Measurements from ENCODE around the gene SH2D6.
"Not testable (repeated sequence)": the region's sequence is repeated elsewhere in the genome, so short reads cannot be mapped to it uniquely, and the experiment has no call there.

Gene SH2D6

GRCh38 chr2:85398426-85399182 lies 19.9 kb upstream of the SH2D6 start:
- DNase-seq (ENCODE audit: low read depth, low spot score): no peak

- no peak for DNase-seq (ENCODE audit: low read depth, low spot score)
Measured at GRCh38 chr2:85399183-85399455, 19.4 kb upstream of the SH2D6 start.

DNA sequence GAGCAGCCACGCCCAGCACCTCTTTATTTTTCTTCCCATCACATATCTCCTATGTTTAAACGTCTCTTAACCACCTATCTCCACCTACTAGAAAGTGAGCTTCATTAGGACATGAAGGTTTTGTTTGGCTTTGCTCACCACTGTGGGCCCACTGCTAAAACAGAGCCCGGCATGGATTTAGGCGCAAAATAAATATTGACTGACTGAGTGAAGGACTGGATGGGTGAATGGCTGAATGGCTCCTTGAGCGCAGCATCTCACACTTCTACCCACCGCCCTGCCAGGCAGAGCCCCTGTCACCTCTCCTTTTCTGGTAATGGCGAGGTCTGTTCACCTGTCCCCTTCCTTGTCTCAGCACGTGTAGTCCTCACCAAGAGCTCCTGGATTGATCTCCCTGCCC lies 18.5 kb upstream of the SH2D6 start:
- DNase-seq (ENCODE audit: low read depth, low spot score): no peak

GRCh38 chr2:85400541-85401463 lies 17.7 kb upstream of the SH2D6 start:
- DNase-seq (ENCODE audit: low read depth, low spot score): no peak

DNA sequence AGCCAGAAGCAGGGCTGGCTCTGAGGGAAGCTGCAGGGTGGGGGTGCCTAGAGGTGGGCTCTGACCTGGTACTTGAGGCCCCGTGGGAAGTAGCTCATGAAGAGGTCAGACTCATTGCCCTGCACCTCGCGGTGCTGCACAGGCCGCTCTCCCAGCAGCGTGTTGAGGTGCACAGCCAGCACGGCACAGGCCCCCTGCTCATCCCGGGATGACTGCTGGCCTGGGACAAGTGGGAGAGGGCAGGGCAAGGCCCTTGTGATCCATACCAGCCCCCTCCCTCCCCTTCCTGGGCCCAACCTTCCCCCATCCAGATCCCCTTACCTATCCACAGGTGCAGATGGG lies 17.1 kb upstream of the SH2D6 start:
- no peak for DNase-seq (ENCODE audit: low read depth, low spot score)

DNA sequence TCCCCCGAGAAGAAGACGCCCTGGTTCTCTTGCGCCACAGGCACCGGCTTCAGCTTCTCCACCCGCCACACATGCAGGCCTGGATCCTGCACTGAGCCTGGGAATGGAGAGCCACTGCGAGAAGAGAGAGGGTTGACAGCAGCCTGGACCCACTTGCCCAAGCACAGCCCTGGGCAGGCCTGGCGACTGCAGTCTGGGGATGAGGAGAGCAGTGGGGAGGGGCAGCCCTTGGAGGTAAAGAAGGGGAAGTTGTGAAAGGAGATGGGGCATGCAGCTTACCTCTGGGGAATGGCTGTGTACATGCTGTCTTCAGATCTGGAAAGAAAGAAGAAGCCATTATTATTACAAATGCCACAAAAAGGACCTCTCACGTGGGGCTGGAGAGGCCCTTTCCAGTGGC lies 16.7 kb upstream of the SH2D6 start:
- DNase-seq (ENCODE audit: low read depth, low spot score): no peak

DNA sequence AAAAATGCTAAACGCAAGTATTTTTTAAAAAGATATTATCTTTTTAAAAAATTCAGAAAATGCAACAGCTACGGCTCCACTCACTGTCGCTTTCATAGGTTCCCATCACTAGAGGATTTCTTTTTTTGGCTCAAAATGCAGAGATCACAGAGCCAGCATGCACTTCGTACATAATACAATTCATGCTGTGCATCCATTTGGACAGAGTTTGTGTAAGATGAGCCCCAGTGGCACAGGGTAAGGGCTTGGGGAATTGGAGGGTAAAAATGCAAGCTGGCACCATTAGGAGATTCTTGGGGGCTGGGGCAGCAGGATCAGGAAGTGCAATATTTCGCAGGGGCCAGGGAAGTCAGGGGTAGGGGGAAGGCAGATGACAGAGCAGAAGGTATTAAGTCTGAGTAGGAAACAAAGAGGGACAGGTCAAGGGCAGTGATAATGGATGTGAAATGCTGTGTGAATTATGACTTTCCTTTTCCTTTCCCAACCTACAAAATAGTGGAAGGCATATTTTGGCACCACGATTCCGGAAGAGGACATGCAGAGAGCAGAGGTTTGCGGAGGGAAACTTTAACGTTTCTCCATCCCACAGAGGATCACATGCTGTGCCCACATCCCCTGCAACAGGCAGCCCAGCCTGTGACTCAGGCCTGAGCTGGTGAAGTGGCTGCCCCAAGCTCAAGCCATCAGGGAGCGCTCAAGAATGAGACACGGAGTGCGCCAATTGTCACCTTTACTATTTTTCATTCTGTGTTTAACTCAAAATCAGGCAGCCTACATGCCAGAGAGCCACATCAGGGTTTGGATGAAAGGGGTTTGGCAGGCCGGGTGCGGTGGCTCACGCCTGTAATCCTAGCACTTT lies 13.1 kb upstream of the SH2D6 start:
- DNase-seq (ENCODE audit: low read depth, low spot score): peak; percentile 30

DNA sequence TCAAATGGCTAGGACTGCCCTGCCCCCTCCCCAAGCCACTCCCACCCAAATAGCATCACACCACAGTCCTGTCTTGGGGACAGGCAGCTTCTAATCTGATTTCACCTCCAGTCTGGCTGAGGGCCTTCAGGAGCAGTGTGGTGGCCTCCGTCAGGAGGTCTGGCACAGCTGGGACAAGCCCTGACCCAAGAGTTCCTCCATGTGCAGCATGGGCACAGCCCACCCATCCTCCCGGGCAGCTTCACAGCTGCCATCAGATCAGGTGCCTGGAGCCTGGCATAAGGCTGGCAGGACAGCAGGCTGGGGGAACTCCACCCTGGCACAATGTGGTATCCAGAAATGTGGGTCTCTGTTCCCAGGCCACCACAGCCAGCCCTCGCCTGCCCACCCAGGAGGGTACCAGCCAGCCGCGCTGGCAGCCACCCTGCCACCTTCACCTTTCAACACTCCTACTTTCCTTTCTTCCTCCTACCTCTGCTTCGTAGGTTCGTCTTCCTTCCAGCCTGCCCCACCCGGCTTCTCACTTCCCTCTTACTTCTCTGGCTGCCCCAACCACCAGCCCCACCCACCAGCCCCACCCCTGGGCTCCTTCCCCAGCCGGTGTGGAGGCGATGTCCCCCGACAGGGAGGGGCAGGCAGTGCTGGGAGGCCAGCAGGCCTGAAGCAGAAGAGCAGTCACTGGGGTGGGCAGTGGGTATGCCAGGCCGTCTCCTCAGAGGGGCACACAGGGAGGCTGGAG lies 8.5 kb upstream of the SH2D6 start, which contains the start of gene CAPG:
Gene CAPG (minus strand): TSS at position 522 of the 739 bp plus-strand sequence. CDS start 8,221 bp downstream, outside the sequence.
- DNase-seq (ENCODE audit: low read depth, low spot score): no peak

- DNase-seq (ENCODE audit: low read depth, low spot score): no peak
Measured at GRCh38 chr2:85410584-85411404, 7.7 kb upstream of the SH2D6 start.

- no peak for DNase-seq (ENCODE audit: low read depth, low spot score)
Measured at GRCh38 chr2:85411405-85411748, 7.1 kb upstream of the SH2D6 start.

- DNase-seq (ENCODE audit: low read depth, low spot score): no peak
Measured at GRCh38 chr2:85413592-85414420, 4.7 kb upstream of the SH2D6 start.

DNA sequence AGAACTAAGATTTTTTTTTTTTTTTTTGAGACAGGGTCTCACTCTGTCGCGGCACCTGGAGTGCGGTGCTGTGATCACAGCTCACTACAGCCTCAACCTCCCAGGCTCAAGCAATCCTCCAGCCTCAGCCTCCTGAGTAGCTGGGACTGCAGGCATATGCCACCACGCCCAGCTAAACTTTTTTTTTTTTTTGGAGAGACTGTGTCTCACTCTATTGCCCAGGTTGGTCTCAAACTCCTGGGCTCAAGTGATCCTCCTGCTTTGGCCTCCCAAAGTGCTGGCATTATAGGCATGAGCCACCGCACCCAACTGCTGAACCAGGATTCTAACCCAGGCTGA lies 4.1 kb upstream of the SH2D6 start:
- DNase-seq (ENCODE audit: low read depth, low spot score): not testable (repeated sequence)

GRCh38 chr2:85414761-85415553 lies 3.6 kb upstream of the SH2D6 start:
- DNase-seq (ENCODE audit: low read depth, low spot score): no peak

GRCh38 chr2:85415980-85416650 lies 2.4 kb upstream of the SH2D6 start:
- DNase-seq (ENCODE audit: low read depth, low spot score): no peak

DNA sequence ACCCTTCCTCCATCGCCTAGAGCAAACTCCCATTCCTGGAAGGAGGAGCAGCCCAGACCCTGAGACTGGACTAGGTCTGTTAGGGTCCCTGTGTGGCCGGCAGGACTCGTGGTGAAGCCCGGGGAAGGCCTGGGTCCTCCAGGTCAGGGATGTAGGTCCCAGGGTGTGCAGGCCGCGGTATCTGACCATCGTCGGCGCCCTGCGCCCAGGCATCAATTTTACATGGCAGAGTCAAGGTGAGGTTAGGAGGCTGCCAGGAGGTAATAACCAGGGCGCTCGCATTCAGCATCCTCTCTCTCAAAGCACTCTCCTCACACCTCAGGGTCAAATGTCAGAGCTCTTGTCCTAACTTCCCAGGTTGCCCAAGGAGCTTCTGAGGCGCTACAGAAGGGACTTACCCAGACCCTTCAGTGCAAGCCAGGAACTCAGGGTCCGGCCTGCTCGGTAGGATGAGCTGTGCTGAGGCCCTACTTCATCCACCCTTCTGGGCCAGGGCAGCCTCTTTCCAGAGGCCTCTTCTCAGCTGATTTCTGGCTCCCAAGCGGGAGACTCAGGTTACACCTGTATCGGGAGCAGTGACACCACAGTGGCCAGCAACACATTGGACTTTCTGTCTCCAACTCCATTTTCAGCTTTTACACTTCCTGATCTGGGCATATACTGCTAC lies 628 bp downstream of the SH2D6 start:
- DNase-seq (ENCODE audit: low read depth, low spot score): no peak

DNA sequence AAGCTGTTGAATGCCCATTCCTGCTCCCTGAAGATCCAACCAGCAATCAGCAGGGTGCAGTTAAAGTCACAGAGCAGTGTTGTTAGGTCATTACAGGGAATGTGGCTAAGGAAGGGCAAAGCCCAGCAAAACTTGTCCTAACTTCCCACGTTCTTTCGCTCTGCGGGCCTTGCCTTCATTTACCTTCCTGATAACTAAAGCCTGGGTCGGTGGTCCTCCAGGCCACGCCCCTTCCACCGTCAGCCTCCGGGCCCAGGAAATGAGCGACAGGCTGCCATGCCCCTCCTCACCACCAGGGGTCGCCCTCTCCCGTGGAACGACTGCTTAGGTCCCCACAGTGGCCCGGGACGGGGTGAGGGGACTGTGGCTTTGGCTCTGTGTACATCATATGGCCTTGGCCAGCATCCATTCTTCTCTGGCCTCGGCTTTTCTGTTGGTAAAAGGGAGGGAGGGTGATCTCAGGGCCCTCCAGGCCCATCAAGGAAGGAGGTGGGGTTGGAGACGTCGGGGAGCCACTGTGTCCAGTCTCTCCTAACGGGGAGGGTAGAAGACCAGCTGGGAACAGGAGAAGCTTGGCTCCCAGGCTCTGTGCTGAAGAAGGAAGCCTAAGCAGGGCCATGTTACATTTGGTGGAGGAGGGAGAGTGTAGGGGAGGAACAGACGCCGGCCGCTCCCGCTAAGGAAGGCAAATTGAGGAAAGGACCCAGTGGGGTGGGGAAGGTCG lies 2.2 kb downstream of the SH2D6 start:
- peak; percentile 87 for DNase-seq (ENCODE audit: low read depth, low spot score)

Data from activated naive CD8-positive, alpha-beta T cell treated with anti-CD3 and anti-CD28 coated beads, Interleukin-2, amount 50 U/mL, for 16 hours (primary cell).